HG03342 (cell line): ENCODE data around the gene PHLDA2.

Experiments
- ATAC-seq: cut with Tn5 transposase; IDR thresholded peaks from one replicate; pipeline ENCODE4 v1.9.1; 2021; ENCODE audit warnings: mild to moderate bottlenecking, moderate library complexity; ENCODE audit not compliant: unreplicated experiment

The PHLDA2 gene, protein sequence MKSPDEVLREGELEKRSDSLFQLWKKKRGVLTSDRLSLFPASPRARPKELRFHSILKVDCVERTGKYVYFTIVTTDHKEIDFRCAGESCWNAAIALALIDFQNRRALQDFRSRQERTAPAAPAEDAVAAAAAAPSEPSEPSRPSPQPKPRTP

DNA sequence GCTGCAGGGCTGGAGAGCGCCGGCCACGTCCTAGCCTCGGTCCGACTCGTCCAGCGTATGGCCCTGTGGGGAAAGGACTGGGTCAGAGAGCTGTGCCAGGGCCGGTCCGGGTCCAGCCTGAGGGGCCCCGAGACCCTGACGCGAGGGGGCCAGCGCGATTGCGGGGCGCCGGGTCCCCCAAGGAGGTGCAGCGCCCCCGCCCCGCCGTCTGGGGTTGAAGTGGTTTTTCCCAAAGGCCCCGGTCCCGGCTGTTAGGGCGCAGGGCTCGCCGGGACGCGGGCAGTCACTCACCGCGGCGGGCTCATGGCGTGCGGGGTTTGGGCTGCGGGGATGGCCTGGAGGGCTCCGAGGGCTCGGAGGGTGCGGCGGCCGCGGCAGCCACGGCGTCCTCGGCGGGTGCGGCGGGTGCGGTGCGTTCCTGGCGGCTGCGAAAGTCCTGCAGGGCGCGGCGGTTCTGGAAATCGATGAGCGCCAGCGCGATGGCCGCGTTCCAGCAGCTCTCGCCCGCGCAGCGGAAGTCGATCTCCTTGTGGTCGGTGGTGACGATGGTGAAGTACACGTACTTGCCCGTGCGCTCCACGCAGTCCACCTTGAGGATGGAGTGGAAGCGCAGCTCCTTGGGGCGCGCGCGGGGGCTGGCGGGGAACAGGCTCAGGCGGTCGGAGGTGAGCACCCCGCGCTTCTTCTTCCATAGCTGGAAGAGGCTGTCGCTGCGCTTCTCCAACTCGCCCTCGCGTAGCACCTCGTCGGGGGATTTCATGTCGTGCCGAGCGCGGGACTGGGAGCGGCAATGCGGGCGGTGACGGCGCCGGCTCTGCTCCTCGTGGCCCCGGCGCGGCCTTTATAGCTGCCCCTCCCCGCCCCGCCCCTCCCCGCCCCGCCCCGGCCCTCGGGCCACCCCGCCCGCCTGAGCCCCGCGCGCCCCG is at the start of gene PHLDA2:
Gene PHLDA2, minus strand, starts transcription at position 816 of the 926 bp plus-strand sequence. Its CDS starts 56 bp downstream, at position 760.
- no peak for ATAC-seq

DNA sequence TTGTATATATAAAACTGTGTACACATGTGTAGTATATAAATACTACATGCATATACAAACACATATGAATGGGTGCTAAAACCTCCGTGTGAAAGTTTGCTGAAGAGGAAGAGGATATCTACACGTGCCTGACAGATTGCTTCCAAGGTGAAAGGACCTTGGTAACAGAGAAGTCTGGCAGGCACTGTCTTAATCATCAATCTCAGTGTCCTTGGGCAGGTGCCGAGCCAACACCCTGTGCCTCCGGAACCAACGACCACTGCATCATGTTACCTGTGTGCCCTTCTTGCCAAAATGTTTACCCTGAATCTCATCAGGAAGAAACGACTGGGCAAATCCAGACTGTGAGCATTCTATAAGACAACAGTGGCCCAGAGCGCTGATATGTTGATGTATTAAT is 47.9 kb upstream of the PHLDA2 start:
- no peak for ATAC-seq

DNA sequence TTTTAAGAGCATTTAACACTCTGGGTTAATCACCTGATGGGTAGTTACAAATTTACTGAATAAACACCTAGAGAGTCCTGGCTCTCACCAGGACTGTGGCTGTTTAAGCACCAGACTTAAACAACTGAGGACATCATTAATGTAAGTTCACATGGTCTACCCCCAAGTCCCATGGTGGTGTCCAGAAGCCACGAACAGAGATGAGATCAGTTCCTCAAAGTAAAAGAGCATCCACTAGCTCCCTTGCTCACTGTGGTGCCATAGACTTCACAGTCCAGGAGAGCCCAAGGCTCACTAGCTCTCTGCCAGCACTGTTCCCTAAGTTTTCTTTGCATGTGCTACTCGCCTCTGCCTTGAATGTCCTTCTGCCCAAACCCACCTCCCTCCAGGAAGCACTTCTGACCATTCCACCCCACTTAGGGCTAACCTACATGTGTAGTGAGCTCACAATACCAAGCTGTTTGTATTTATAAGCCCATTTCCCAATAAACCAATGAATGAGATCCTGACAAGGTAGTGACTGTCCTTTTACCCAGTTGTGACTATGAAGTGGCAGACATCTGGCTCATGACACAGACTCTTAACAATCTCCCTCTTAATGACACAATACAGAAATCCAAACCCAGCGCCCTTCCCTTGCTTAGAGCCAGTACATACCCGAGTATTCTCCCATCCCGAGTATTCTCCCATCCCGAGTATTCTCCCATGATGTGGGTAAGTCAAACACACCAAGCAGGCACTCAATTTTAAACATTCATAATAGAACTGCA is 47.3 kb upstream of the PHLDA2 start:
- no peak for ATAC-seq

DNA sequence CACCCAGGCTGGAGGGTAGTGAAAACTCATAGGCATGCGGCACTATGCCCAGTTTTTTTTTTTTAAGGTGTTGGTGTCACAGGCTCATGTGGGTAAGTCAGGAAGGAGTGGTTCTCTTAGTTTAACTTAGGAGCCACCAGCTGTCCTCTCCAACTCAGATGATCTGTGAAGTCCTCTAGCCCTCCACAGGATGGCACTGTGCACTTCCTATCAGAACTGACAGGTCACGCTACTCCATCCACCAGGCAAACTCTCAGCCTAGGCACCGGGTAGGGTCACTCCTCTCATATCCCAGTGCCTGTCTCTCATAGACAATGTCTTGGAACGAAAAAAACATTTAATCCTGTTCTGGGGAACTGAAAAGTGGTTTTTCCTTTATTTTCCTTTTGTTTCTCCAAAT is 46.4 kb upstream of the PHLDA2 start:
- ATAC-seq: no peak

DNA sequence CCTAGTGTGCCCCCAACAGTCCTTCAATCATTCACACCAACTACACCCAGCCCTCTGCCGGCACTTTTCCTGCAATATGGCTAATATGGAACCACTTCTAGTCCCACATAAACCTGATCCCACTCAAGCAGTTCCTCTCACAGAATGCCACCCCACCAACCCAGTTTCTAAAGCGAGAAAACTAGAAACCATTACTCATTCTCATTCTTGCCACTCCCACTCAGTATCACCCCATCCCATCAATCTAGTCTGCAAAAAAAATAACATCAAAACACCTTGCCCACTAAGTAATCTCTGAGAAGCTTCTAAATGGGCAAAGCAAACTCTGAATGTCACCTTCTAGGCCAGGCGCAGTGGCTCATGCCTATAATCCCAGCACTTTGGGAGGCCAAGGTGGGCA is 45.1 kb upstream of the PHLDA2 start:
- no peak for ATAC-seq

DNA sequence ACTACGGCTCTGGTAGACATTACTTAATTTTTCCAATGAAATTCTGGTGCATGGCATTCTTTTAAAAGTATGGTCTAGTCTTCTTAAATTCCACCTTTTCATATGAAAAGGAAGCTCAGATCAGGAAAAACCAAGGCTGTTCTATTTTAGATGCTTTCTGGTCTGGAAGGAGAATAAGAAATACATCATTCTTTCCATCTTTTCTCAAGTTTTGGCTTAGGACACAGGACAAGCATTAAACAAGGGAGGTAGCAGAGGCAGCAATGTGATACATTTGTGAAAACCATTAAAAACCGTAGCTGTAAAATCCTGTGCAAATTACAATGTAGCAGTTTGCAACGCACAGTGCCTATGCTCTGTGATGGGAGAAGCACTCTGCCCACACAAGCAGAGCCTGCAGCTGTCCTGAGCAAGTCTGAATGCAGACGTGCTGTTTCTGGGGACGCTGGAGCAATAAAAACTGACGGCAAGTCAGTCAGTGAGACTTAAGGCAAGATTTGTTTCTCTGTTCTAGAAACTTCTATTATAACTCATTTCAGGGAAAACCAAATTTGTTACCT is 39.2 kb upstream of the PHLDA2 start:
- ATAC-seq: no peak

DNA sequence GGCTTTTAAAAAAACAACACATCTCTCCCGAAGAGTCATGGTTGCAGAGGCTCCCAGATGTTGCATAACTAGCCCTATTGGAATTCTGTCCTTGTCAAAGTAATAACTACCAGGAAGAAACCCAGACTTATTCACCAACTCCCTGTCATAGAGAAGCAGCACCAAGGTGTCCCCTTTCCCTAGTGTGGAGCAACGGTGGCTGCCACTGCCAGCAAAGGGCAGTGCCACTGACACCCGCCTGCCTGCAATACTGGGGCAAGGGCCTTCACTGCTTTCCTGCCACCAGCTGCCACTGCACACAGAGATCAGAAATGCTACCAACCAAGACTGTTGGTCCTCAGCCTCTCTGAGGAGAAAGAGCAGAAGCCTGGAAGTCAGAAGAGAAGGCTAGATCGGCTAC is 35.6 kb upstream of the PHLDA2 start:
- no peak for ATAC-seq

DNA sequence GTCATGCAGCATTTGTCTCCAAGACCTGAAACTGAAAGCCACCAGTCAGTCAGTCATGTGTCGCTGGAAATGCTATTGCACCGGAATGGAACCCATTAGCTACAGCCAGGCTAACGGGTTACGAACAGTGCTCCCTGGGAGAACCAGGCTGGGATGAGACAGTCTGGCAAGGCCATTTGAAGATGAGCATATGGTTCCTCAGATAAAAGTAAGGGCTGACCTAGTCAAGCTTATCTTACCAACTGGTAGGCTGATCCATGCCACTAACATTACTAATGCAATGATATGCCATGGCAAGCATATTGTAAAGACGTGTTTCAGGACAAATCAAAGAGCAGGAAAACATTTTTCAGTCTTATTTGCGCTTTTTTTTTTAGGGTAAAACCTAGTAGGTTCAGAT is 34.5 kb upstream of the PHLDA2 start:
- ATAC-seq: no peak

DNA sequence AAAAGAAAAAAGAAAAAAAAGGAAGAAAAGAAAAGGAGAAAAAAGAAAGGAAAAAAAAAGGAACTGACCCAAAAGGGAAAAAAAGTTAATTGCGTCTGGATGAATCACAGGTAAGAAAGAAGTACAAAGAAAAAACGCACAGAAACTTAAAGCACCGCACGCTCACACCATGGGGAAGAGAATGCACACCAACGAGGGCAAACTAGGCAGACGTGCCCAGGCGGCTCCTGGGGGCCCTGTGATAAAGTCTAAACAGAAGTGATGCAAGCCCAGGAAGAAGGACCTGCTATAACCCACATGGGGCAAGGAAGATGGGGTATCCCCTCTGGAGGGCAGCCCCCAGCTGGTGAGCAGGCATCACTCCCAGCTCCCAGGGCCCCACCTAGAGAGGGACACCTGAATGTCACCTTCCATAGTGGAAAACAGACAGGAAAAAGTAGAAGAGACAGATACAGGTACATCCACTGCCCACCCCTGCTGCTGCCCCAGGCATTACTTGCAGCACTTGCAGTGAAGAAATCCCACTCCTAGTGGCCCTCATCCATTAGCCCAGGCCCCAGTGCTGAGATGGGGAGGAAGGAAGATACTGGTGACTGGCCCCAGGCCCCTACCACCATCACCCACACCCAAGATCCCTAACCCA is 34.0 kb upstream of the PHLDA2 start:
- ATAC-seq: no peak

DNA sequence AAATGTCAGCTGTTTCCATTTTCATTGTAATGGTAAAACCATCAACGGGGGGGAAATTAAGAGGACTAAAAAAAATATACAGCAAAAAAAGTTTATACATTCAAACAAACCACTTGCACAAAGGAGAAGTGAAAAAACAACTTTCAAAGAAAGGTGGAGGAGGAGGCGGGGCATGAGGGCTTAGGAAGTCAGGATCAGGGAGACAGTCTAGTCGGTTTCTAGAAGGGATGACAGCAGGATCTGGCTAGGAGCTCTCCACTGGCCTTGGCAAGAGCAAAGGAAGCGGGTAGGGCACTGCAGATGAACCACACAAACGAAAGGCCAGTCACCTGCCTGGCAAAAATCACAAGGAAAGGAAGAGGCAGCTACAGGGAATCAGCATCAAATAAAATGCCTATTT is 31.9 kb upstream of the PHLDA2 start:
- ATAC-seq: no peak

DNA sequence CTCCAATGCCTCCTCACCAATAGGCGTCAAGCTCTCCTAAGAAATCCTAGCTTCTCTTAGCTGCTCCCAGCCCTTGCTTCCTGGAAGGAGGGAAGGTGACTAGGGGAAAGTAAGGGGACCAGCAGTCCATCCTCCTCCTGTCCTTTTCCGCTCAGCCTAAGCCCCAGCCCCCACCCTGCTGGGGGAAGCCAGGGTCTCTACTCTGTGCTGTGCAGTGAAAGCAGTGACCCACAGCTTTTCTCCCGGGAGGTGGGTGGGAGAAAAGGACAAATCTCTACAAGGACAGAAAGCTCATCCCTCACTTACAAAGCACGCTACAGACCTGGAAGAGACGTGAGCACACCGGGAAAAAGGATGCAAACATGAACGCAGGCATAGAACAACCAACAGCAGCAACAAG is 30.9 kb upstream of the PHLDA2 start:
- no peak for ATAC-seq

DNA sequence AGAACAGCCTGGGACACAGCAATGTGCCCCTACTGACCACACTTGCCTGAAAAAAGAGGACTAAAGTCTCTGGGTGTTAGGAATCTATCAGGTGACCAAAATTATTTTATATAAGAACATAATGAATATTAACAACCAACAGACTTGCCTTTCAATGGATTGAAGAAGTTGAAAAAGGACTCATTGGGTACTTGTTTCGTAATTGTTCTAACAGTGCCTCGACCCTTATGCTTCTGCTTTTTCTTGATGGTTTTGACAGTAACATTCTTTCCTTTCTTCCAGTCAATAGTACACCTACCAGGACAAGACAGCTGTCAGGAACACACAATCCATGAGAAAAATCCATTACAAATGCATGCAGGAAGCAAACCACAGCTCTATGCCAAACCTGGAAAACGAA is 29.0 kb upstream of the PHLDA2 start:
- ATAC-seq: no peak

DNA sequence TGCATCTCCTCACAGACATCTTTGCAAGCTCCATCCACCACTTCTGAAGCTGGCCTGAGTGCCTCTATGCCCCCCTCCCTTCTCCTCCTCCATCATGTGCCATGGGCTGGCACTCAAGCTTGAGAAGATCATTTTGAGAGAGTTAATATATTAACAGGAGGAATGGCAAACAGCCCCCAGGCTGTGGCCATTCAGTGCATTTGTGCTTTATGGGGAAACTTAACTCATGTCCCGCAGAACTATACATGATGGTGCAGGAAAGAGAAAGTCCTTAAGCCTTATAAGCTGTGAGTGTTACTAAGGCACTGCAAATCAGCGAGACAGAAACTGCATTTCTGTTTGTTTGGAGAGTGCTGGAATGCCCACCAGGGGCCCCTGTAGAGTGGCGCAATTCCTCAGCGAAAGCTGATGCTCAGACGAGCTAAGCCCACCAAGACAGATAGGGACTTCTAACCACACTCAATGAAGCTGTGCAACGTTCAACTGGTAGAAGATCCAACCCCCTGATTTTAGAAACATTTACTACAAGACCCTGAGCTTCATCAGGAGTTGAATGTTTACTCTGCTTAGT is 26.8 kb upstream of the PHLDA2 start:
- no peak for ATAC-seq

DNA sequence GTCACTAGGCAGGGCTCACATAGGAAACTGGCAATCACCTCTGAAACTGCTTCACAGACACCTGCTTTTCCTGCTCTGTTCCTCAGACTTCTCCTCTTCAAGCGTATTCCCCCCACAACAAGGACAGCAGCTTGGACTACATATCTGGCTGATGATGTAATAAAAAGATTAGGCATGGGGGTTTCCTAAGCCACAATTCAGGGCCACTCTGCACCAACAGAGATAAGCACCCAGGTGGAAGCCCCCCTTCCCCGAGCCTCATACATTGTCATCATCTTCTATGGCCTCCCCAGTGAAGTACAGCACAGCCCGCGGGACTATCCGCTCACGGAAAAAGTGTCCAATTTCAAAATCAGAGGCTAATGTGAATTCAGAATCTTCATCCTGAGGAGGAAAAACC is 25.0 kb upstream of the PHLDA2 start:
- ATAC-seq: no peak

DNA sequence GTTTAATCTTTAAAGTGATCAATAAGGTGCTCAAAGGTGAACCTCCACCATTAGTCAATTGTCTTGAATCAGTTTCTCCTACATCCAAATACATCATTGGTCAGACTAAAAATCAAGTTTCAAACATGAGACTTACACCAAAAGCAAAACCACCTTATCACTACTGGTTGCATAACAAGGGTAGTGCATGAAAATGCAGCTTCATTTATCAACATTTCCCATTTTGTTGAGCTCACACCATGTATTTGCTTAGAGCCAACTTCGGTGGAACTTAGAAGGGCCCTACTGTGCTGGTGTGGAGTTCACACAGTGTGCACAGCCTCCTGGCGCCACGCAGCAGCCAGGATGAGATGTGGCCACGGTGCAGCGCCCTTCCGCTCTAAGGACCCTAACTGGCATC is 23.1 kb upstream of the PHLDA2 start:
- no peak for ATAC-seq

DNA sequence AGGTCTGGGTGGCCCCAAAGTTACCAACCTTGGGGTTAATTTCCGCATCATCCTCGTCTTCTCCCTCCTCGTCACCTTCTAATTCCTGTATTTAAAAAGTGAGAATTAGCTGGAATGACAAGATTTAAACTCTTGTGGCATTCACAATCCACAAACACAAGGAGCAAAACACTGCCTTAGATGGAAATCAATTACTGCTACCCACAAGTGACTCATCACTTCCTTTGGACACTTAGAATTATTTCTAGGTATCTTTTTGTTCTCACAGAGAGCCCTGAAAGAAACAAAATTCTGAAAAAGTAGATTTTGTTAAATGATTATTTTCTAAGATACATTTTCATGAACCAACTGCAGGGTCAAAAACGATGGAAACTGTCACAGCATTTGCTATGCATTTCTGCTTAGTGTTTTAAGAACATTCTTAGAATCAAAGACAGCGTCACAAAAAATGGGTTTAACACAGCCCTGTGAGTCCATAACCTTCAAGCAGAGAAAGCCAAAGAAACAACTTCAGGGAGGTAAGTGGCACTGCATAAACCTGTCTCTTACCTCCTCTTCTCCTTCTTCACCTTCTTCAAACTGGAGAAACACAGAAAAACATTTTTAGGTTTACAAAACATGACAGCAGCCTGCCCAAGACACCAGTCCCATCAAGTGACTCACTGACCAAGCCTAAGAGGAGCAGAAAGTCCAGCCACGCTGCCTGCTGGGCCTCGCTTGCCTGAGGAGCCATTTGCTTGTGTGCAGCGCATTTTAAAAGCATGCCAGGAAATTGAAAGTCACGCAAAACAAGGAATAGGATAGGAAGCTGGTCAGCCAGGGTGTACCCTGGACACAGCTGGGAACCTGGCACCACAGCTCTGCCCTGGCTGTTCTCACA is 22.3 kb upstream of the PHLDA2 start:
- no peak for ATAC-seq

DNA sequence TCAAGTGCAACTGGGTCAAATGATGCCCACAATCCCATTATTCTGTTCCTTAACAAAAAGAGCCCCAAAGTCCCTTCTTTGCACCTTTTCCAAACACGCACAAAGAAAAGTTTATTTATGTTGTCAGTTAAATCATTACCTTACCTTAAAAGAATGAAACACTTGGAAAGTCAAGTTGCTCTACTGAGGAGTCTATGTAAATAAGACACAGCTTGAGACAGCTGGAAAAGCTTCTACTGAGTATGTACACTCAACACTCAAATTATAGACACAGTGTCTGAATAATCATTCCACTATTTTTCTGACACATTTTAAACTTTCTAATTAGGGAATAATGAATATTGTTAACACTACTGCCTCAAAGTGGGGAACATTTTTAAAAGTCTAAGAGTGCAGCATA is 21.6 kb upstream of the PHLDA2 start:
- no peak for ATAC-seq

DNA sequence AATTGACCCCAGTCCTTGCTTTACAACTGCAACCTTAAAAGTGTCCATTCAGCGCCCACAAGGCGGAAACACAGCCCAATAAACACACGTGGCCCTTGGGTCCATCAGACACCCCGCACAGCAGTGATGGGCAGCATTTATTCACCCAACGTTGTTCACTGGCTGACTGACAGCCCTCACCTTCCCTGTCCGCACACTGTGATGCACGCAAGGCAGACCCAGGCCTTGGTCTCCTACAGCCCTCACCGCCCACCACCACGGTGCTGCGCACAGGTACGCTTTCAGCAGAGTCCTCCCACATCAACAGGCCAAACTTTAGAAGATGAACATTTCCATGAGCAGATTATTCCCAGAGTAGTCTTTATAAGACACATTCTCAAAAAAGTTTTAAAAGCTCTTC is 20.7 kb upstream of the PHLDA2 start:
- no peak for ATAC-seq

DNA sequence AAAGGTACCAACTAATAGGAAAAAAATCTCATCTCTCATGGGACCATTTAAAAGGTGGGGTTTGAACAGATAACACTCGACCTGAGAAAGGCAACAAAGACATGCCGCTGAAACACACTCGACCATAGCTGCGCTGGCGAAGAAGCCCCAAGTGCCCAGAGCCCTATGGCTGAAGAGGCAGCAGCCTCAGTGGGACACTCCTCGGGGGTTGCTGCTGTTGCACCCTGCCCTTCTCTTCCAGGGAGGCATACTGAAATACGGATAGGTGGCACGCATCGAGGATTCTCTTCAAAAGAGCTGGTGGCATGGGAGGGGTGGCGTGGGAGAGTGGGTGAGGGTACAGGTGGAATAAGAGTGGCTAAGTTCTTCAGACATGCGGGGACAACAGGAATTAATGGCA is 18.5 kb upstream of the PHLDA2 start:
- no peak for ATAC-seq
